ENCODE measurements around the gene UQCRFS1.

DNA sequence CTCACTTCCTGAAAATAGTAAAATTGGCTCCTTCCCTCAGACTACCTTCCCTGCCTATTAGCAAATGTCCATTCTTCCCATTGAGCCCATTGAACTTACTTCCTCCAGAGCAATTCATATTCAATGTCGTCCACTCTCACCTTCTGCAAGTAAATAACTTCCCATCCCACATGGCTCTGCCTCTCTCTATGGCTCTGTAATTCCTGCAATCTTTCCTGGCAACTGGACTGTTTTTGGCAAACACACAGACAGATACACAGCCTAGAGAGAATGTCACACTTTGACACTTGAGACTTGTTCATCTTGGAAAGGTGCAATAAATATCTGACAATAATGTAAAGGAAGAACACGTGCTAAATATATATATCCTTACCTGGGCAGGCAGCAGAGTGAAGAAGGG, 18.3 kb downstream of the UQCRFS1 start:
- TF ChIP-seq, protein P1, sequence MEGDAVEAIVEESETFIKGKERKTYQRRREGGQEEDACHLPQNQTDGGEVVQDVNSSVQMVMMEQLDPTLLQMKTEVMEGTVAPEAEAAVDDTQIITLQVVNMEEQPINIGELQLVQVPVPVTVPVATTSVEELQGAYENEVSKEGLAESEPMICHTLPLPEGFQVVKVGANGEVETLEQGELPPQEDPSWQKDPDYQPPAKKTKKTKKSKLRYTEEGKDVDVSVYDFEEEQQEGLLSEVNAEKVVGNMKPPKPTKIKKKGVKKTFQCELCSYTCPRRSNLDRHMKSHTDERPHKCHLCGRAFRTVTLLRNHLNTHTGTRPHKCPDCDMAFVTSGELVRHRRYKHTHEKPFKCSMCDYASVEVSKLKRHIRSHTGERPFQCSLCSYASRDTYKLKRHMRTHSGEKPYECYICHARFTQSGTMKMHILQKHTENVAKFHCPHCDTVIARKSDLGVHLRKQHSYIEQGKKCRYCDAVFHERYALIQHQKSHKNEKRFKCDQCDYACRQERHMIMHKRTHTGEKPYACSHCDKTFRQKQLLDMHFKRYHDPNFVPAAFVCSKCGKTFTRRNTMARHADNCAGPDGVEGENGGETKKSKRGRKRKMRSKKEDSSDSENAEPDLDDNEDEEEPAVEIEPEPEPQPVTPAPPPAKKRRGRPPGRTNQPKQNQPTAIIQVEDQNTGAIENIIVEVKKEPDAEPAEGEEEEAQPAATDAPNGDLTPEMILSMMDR (conservative IDR thresholded peaks at IDR 0.05; ENCODE audit: low read depth, low read length) = no peak
- no peak for TF ChIP-seq EZH2 (IDR thresholded peaks at IDR 0.05; ENCODE audit: low read length, unreplicated experiment)
